IMR-90 (cell line): ENCODE results near the gene KRTAP5-6.

Source experiments
- CEBPB ChIP-seq: IDR thresholded peaks from 2 replicates; pipeline ENCODE4 v1.6.1; 2012; ENCODE audit warnings: low read depth, low read length, improper control_type of control experiment
- FOS ChIP-seq: fragments of 150-350 bp; IDR thresholded peaks from 2 replicates; pipeline ENCODE4 v1.6.1; 2016; ENCODE audit warnings: low read depth, low read length
- MAFK ChIP-seq: IDR thresholded peaks from 2 replicates; pipeline ENCODE4 v1.6.1; 2012; ENCODE audit warnings: low read depth, low read length, improper control_type of control experiment
- MAZ ChIP-seq: IDR thresholded peaks from 2 replicates; pipeline ENCODE4 v1.6.1; 2012; ENCODE audit warnings: low read depth, mild to moderate bottlenecking, low read length, improper control_type of control experiment, moderate library complexity, borderline replicate concordance
- MXI1 ChIP-seq: IDR thresholded peaks from 2 replicates; pipeline ENCODE4 v1.6.1; 2012; ENCODE audit warnings: low read depth, mild to moderate bottlenecking, low read length, moderate library complexity, borderline replicate concordance
- POLR2A ChIP-seq: IDR thresholded peaks from 2 replicates; pipeline ENCODE4 v1.6.1; 2012; ENCODE audit warnings: mild to moderate bottlenecking, low read depth, low read length
- RCOR1 ChIP-seq: IDR thresholded peaks from 2 replicates; pipeline ENCODE4 v1.6.1; 2012; ENCODE audit warnings: mild to moderate bottlenecking, low read length, improper control_type of control experiment; ENCODE audit not compliant: insufficient replicate concordance
- RFX5 ChIP-seq: IDR thresholded peaks from 2 replicates; pipeline ENCODE4 v1.8.0; 2012; ENCODE audit warnings: low read depth, mild to moderate bottlenecking, low read length, moderate library complexity
- SMC3 ChIP-seq: fragments of 150-350 bp; IDR thresholded peaks from 2 replicates; pipeline ENCODE4 v1.6.1; 2016; ENCODE audit warnings: low read depth, mild to moderate bottlenecking, antibody characterized with exemption, low read length, moderate library complexity
- USF2 ChIP-seq: fragments of 150-350 bp; IDR thresholded peaks from 2 replicates; pipeline ENCODE4 v1.6.1; 2017; ENCODE audit warnings: mild to moderate bottlenecking, antibody characterized with exemption, low read length, low read depth
- TF ChIP-seq, protein P1 (sequence below): conservative IDR thresholded peaks from 2 replicates; pipeline ENCODE4 v1.5.1; 2012; ENCODE audit warnings: mild to moderate bottlenecking, low read depth, low read length, improper control_type of control experiment
- TF ChIP-seq, protein P2 (sequence below): fragments of 150-350 bp; IDR thresholded peaks from 2 replicates; pipeline ENCODE4 v1.6.1; 2016; ENCODE audit warnings: low read depth, mild to moderate bottlenecking, low read length, moderate library complexity, borderline replicate concordance

- TF ChIP-seq POLR2A = no peak
- TF ChIP-seq RCOR1 = no peak
- TF ChIP-seq USF2 = no peak
- no peak for TF ChIP-seq RFX5
- TF ChIP-seq, protein P1, sequence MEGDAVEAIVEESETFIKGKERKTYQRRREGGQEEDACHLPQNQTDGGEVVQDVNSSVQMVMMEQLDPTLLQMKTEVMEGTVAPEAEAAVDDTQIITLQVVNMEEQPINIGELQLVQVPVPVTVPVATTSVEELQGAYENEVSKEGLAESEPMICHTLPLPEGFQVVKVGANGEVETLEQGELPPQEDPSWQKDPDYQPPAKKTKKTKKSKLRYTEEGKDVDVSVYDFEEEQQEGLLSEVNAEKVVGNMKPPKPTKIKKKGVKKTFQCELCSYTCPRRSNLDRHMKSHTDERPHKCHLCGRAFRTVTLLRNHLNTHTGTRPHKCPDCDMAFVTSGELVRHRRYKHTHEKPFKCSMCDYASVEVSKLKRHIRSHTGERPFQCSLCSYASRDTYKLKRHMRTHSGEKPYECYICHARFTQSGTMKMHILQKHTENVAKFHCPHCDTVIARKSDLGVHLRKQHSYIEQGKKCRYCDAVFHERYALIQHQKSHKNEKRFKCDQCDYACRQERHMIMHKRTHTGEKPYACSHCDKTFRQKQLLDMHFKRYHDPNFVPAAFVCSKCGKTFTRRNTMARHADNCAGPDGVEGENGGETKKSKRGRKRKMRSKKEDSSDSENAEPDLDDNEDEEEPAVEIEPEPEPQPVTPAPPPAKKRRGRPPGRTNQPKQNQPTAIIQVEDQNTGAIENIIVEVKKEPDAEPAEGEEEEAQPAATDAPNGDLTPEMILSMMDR = no peak
- TF ChIP-seq CEBPB = no peak
- TF ChIP-seq MAFK = no peak
- TF ChIP-seq MXI1 = no peak
- TF ChIP-seq FOS = no peak
- TF ChIP-seq SMC3 = no peak
- TF ChIP-seq MAZ = no peak
- TF ChIP-seq, protein P2, sequence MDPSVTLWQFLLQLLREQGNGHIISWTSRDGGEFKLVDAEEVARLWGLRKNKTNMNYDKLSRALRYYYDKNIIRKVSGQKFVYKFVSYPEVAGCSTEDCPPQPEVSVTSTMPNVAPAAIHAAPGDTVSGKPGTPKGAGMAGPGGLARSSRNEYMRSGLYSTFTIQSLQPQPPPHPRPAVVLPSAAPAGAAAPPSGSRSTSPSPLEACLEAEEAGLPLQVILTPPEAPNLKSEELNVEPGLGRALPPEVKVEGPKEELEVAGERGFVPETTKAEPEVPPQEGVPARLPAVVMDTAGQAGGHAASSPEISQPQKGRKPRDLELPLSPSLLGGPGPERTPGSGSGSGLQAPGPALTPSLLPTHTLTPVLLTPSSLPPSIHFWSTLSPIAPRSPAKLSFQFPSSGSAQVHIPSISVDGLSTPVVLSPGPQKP = no peak
These were observed 45.0 kb upstream of the KRTAP5-6 start for GRCh38 chr11:1652026-1652425.
